Adipocyte (in vitro differentiated cells): ENCODE results near the gene PTPRN.
"Not testable (repeated sequence)": the region's sequence is repeated elsewhere in the genome, so short reads cannot be mapped to it uniquely, and the experiment has no call there.

Experiments
- DNase-seq: peaks from one replicate; pipeline ENCODE4 v3.0.0-alpha.2; 2015; ENCODE audit warnings: low read depth
- H3K27me3 ChIP-seq: replicated peaks from 2 replicates; pipeline ENCODE4 v1.7.0; 2013; ENCODE audit warnings: mild to moderate bottlenecking, low read length, moderate library complexity; ENCODE audit not compliant: control insufficient read depth, insufficient read depth
- H3K36me3 ChIP-seq: 2 replicates; pipeline ENCODE4 v1.7.0; 2013; ENCODE audit warnings: low read length, mild to moderate bottlenecking, moderate library complexity; ENCODE audit not compliant: control insufficient read depth, insufficient read depth, severe bottlenecking
- H3K4me1 ChIP-seq: 2 replicates; pipeline ENCODE4 v1.7.0; 2013; ENCODE audit warnings: mild to moderate bottlenecking, low read length, moderate library complexity; ENCODE audit not compliant: control insufficient read depth, insufficient read depth
- H3K4me3 ChIP-seq: 2 replicates; pipeline ENCODE4 v1.7.0; 2013; ENCODE audit warnings: mild to moderate bottlenecking, low read length, moderate library complexity
- H3K9ac ChIP-seq: 2 replicates; pipeline ENCODE4 v1.7.0; 2013; ENCODE audit warnings: mild to moderate bottlenecking, low read length, moderate library complexity
- H3K9me3 ChIP-seq: 2 replicates; pipeline ENCODE4 v1.7.0; 2013; ENCODE audit warnings: mild to moderate bottlenecking, low read length, moderate library complexity; ENCODE audit not compliant: control insufficient read depth

PTPRN gene

DNA sequence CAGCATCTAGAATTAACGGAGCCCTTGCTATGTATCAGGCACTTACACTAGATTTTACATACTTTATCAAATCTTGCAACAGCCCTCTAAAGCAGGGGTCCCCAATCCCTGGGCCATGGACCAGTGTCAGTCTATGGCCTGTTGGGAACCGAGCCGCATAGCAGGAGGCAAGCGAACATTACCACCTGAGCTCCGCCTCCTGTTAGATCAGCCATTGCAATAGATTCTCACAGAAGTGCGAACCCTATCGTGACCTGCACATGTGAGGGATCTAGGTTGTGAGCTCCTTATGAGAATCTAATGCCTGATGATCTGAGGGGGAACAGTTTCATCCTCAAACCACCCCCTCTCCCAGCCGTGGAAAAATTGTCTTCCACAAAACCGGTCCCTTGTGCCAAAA lies 16.6 kb downstream of the PTPRN start:
- Histone ChIP-seq H3K9ac (no peak overlapping the region), H3K27me3 (no peaks in the 10 kb centered on the region), H3K4me3 (no peak overlapping the region), H3K9me3 (no peaks in the 10 kb centered on the region), H3K4me1 (peaks cover 27% of the 10 kb centered on the region), H3K36me3 (no peaks in the 10 kb centered on the region)
- DNase-seq: no peak

- no peak for DNase-seq
- H3K9ac ChIP-seq: no peak overlapping the region
- H3K4me3 ChIP-seq: no peak overlapping the region
- peaks cover 28% of the 10 kb centered on the region for H3K4me1 ChIP-seq
- no peaks in the 10 kb centered on the region for H3K36me3 ChIP-seq
- no peaks in the 10 kb centered on the region for H3K27me3 ChIP-seq
- no peaks in the 10 kb centered on the region for H3K9me3 ChIP-seq
Measured at GRCh38 chr2:219291910-219292490, 17.2 kb downstream of the PTPRN start.

DNA sequence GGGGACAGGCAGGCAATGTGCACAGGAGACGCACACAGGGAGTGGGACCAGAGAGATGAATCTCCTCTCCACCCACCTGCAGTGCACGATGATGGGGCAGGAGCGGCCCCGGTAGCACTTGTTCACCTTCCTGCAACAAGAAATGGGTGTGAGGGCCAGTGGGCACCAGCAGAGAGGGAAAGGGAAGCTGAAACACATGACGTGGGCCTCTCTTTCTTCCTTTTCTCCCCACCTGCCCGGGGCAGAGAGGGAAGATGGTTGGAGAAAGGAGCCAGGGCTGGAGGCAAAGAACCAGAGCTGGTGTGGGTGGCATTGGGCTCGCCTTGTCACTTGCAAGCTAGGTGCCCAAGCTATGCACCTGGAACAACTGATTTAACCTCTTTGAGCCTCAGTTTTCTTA lies 17.8 kb downstream of the PTPRN start:
- Histone ChIP-seq H3K9me3 (no peaks in the 10 kb centered on the region), H3K9ac (no peak overlapping the region), H3K4me1 (peaks cover 34% of the 10 kb centered on the region), H3K27me3 (no peaks in the 10 kb centered on the region), H3K4me3 (no peak overlapping the region), H3K36me3 (no peaks in the 10 kb centered on the region)
- DNase-seq: no peak

GRCh38 chr2:219290381-219291171 lies 18.6 kb downstream of the PTPRN start:
- no peak overlapping the region for H3K9ac ChIP-seq
- no peak for DNase-seq

GRCh38 chr2:219289537-219290361 lies 19.5 kb downstream of the PTPRN start:
- H3K9ac ChIP-seq: peak overlapping the region; percentile 73
- H3K36me3 ChIP-seq: peaks cover 3% of the 10 kb centered on the region
- DNase-seq: peak; percentile 94
- H3K9me3 ChIP-seq: no peaks in the 10 kb centered on the region
- H3K4me1 ChIP-seq: peaks cover 37% of the 10 kb centered on the region
- peak overlapping the region; percentile 48 for H3K4me3 ChIP-seq
- H3K27me3 ChIP-seq: no peaks in the 10 kb centered on the region

More at GRCh38 chr2:219290381-219291171, 18.6 kb downstream of the PTPRN start:
- Histone ChIP-seq H3K36me3 (no peaks in the 10 kb centered on the region), H3K4me3 (no peak overlapping the region), H3K4me1 (peaks cover 39% of the 10 kb centered on the region), H3K27me3 (no peaks in the 10 kb centered on the region), H3K9me3 (no peaks in the 10 kb centered on the region)

DNA sequence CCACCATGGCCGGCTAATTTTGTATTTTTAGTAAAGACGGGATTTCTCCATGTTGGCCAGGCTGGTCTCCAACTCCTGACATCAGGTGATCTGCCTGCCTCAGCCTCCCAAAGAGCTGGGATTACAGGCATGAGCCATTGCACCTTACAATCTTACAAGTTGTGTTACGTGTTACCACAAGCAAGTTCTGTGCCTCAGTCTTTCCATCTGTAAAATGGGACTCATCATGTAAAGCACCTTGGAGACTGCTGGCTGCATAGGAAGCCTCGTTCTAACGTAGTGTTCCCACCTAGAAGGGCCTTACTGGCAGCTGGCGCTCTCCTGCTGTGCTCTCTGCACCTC lies 20.0 kb downstream of the PTPRN start:
- no peak for DNase-seq
- Histone ChIP-seq H3K4me1 (peaks cover 33% of the 10 kb centered on the region), H3K4me3 (peak overlapping the region; percentile 48), H3K36me3 (peaks cover 8% of the 10 kb centered on the region), H3K9me3 (no peaks in the 10 kb centered on the region), H3K27me3 (no peaks in the 10 kb centered on the region), H3K9ac (peak overlapping the region; percentile 73)

DNA sequence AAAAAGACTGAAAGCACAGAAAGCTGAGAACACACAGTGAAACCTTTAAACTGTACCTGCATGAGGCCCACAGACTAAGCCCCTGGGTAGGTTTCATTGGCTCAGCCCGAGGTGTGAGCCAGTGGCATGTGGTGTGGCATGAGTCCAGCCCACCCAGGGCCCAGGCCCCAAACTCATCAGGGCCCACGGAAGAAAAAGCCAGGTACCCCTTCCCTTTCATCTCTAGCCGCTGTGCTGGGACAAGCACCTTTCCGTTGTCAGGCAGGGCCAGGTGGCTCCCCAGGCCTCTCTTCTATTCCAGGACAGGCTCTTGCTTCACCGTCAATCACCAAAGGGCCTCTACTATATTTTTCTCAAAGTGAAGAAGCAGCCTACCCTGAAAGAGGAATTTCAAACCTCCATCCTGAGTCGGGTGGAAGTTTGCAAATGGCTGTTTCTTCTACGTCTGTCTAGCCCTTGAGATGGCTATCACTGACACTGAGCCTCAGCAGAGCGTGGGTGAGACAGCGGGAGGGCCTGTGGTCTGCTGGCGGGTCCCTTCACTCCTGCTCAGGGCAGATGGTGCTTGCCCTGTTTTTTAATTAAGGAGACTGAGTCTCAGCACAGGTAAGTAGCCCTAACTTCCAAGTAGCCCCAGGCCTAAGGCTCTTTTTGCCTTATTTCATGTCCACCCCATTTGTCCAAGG lies 21.5 kb downstream of the PTPRN start:
- DNase-seq: no peak
- Histone ChIP-seq H3K4me1 (peaks cover 27% of the 10 kb centered on the region), H3K9me3 (no peaks in the 10 kb centered on the region), H3K27me3 (no peaks in the 10 kb centered on the region), H3K36me3 (peaks cover 21% of the 10 kb centered on the region), H3K4me3 (no peak overlapping the region), H3K9ac (no peak overlapping the region)

GRCh38 chr2:219287116-219287440 lies 22.1 kb downstream of the PTPRN start:
- H3K9me3 ChIP-seq, H3K27me3 ChIP-seq, DNase-seq, H3K4me3 ChIP-seq: not testable (repeated sequence)
- peaks cover 27% of the 10 kb centered on the region for H3K36me3 ChIP-seq
- peak overlapping the region; percentile 51 for H3K9ac ChIP-seq
- H3K4me1 ChIP-seq: peaks cover 27% of the 10 kb centered on the region

DNA sequence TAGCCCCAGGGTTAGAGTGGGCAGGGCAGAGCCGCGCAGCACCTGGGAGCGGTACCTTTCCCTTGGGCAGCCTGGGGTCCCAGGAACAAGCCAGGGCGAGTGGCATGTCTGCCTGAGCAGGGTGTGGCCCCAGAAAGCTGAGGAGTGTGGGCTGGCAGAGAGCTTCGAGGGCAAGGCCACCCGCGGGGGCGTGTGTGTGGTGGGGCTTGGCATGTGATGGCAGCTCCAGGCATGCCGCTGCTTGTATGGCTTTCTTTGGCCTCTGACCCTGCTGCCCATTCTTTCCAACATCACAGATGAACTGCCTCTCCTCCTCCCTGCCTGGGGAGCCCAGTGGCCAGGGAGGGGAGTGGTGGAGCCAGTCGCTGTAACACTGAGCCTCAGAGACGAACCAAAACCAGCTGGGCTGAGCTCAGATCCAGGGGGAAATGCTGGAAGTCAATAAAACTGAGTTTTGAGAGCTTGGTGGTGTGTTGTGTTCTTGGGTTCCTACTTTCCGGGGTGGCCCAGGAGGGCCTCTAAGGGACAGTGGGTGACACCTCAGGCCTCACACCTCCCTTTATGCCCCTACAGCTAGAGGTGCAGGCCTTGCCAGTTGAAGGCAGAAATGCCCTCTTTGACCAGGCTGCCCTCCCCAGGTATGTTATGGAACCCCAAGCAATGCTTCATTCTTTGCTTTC lies 22.6 kb downstream of the PTPRN start:
- Histone ChIP-seq H3K9me3 (no peaks in the 10 kb centered on the region), H3K9ac (peak overlapping the region; percentile 51), H3K27me3 (no peaks in the 10 kb centered on the region), H3K36me3 (peaks cover 32% of the 10 kb centered on the region), H3K4me3 (no peak overlapping the region), H3K4me1 (peaks cover 27% of the 10 kb centered on the region)
- peak; percentile 41 for DNase-seq

GRCh38 chr2:219285894-219286425 lies 23.2 kb downstream of the PTPRN start:
- no peaks in the 10 kb centered on the region for H3K9me3 ChIP-seq
- H3K4me3 ChIP-seq: no peak overlapping the region
- no peaks in the 10 kb centered on the region for H3K27me3 ChIP-seq
- DNase-seq: peak; percentile 49
- peak overlapping the region; percentile 51 for H3K9ac ChIP-seq
- peaks cover 38% of the 10 kb centered on the region for H3K36me3 ChIP-seq
- peaks cover 27% of the 10 kb centered on the region for H3K4me1 ChIP-seq
